HCT116 (cell line): Measurements from ENCODE around the gene OXGR1. TPM values are rescaled to one million over a fixed set of nuclear protein-coding genes. Genes with fewer than 3 reads are reported as not detected.
"Not testable (repeated sequence)": the region's sequence is repeated elsewhere in the genome, so short reads cannot be mapped to it uniquely, and the experiment has no call there.

Experiments used
- ATAC-seq: fragments of 200-7000 bp; cut with Tn5 transposase; 2 replicates; pipeline ENCODE4 v1.9.1; 2020; ENCODE audit warnings: mild to moderate bottlenecking, moderate library complexity
- BruUV-seq: library from RNA; stranded (reverse); fragments of 400-500 nt; replicated peaks from 2 replicates; lab custom pipeline; 2021; lab: Mats Ljungman, UMichigan
- CTCF ChIA-PET: fragments of 300-600 bp; sonication (Branson Sonifier 250); formaldehyde crosslinking; loops from one replicate; lab custom pipeline; 2021; ENCODE audit warnings: antibody characterized with exemption; lab: Charles Lee
- POLR2A ChIA-PET: fragments of 300-600, 350-600 bp; sonication (Branson Sonifier 250); formaldehyde crosslinking; loops from one replicate; lab custom pipeline; 2021; ENCODE audit warnings: antibody characterized with exemption; lab: Charles Lee
- RAD21 ChIA-PET, 2 experiments: fragments of 300-600 bp; sonication (Branson Sonifier 250); formaldehyde crosslinking; loops; one replicate each; lab custom pipeline; 2023; ENCODE audit warnings: low total read pairs in 2 of 2; ENCODE audit not compliant: uncharacterized antibody in 2 of 2, unreplicated experiment in 2 of 2, low non-redundant PET in 1 of 2; lab: Charles Lee
- DNase-seq: peaks from one replicate; pipeline ENCODE4 v3.0.0-alpha.2; 2010; ENCODE audit warnings: low read depth, low spot score
- H2AFZ ChIP-seq: fragments of 200-600 bp; shearing (Covaris generic), sonication (generic); 2 replicates; pipeline ENCODE4 v1.6.1; 2017; ENCODE audit warnings: low read depth, mixed run types, mixed read lengths, antibody characterized with exemption, low read length; ENCODE audit not compliant: poor library complexity, severe bottlenecking
- H3K27ac ChIP-seq: 2 replicates; pipeline ENCODE4 v1.5.1; 2012; ENCODE audit warnings: low read depth, low read length
- H3K27me3 ChIP-seq: fragments of 200-600 bp; sonication (generic); 2 replicates; pipeline ENCODE4 v1.6.1; 2016; ENCODE audit warnings: mixed run types, low read length, mixed read lengths; ENCODE audit not compliant: insufficient read depth
- H3K36me3 ChIP-seq, 2 experiments: fragments of 200-500 bp in 1 of 2; fragments of 200-600 bp in 1 of 2; sonication (Bioruptor generic) in 1 of 2; sonication (generic) in 1 of 2; 2 replicates each; pipeline versions ENCODE4 v1.5.1 to v1.6.1; 2014 to 2016; ENCODE audit warnings: low read length in 2 of 2, inconsistent platforms in 1 of 2, mixed read lengths in 1 of 2, mixed run types in 1 of 2; ENCODE audit not compliant: insufficient read depth in 2 of 2, control insufficient read depth in 1 of 2
- H3K4me1 ChIP-seq, 2 experiments: fragments of 200-600 bp in 1 of 2; sonication (generic) in 1 of 2; 2 replicates each; pipeline versions ENCODE4 v1.5.1 to v1.6.1; 2012 to 2017; ENCODE audit warnings: low read length in 2 of 2, inconsistent platforms in 1 of 2, mild to moderate bottlenecking in 1 of 2, mixed read lengths in 1 of 2, mixed run types in 1 of 2, moderate library complexity in 1 of 2; ENCODE audit not compliant: insufficient read depth in 2 of 2, control insufficient read depth in 1 of 2
- H3K4me2 ChIP-seq: fragments of 200-600 bp; sonication (generic); 2 replicates; pipeline ENCODE4 v1.6.1; 2017; ENCODE audit warnings: mixed run types, low read length, mixed read lengths
- H3K4me3 ChIP-seq, 2 experiments: fragments of 200-600 bp in 1 of 2; sonication (generic) in 1 of 2; replicated peaks in 1 of 2; 2 replicates each; pipeline ENCODE4 v1.5.1; 2011 to 2016; ENCODE audit warnings: low read length in 2 of 2, control low read depth in 1 of 2, low read depth in 1 of 2, mild to moderate bottlenecking in 1 of 2, mixed read lengths in 1 of 2, mixed run types in 1 of 2
- H3K79me2 ChIP-seq: fragments of 200-600 bp; sonication (generic); 2 replicates; pipeline ENCODE4 v1.6.1; 2017; ENCODE audit warnings: mild to moderate bottlenecking, mixed run types, low read length, moderate library complexity, mixed read lengths; ENCODE audit not compliant: insufficient read depth
- H3K9ac ChIP-seq: fragments of 200-600 bp; sonication (generic); 2 replicates; pipeline ENCODE4 v1.6.1; 2016; ENCODE audit warnings: low read length, mixed read lengths
- H3K9me2 ChIP-seq: fragments of 200-600 bp; sonication (generic), shearing (Covaris generic); 2 replicates; pipeline ENCODE4 v1.6.1; 2017; ENCODE audit warnings: mixed run types, mild to moderate bottlenecking, moderate library complexity; ENCODE audit not compliant: insufficient read depth
- H3K9me3 ChIP-seq, 2 experiments: fragments of 200-500 bp in 1 of 2; fragments of 200-600 bp in 1 of 2; sonication (Bioruptor generic) in 1 of 2; sonication (generic) in 1 of 2; 2 replicates each; pipeline ENCODE4 v1.6.1; 2014 to 2017; ENCODE audit warnings: low read length in 2 of 2, mixed read lengths in 2 of 2, inconsistent platforms in 1 of 2, low read depth in 1 of 2, mild to moderate bottlenecking in 1 of 2, mixed run types in 1 of 2, moderate library complexity in 1 of 2; ENCODE audit not compliant: control insufficient read depth in 1 of 2, insufficient read depth in 1 of 2
- H4K20me1 ChIP-seq: fragments of 200-600 bp; sonication (generic), shearing (Covaris generic); 2 replicates; pipeline ENCODE4 v1.6.1; 2017; ENCODE audit warnings: mixed run types, mild to moderate bottlenecking, moderate library complexity; ENCODE audit not compliant: insufficient read depth
- ATF3 ChIP-seq: IDR thresholded peaks from 2 replicates; pipeline ENCODE4 v1.6.1; 2012
- CBX3 ChIP-seq: IDR thresholded peaks from 2 replicates; pipeline ENCODE4 v1.6.1; 2012; ENCODE audit warnings: low read depth
- CEBPB ChIP-seq: IDR thresholded peaks from 2 replicates; pipeline ENCODE4 v1.6.1; 2012; ENCODE audit warnings: low read depth
- EGR1 ChIP-seq: IDR thresholded peaks from 2 replicates; pipeline ENCODE4 v1.6.1; 2012; ENCODE audit warnings: low read depth
- ELF1 ChIP-seq: IDR thresholded peaks from 2 replicates; pipeline ENCODE4 v1.6.1; 2012; ENCODE audit warnings: low read depth, borderline replicate concordance
- EZH2 ChIP-seq: fragments of 200-600 bp; sonication (generic); IDR thresholded peaks from 2 replicates; pipeline ENCODE4 v1.6.1; 2017; ENCODE audit warnings: antibody characterized with exemption, mixed run types
- EZH2phosphoT487 ChIP-seq: fragments of 200-600 bp; IDR thresholded peaks from 2 replicates; pipeline ENCODE4 v1.6.1; 2018; ENCODE audit warnings: antibody characterized with exemption, borderline replicate concordance
- POLR2A ChIP-seq: IDR thresholded peaks from 2 replicates; pipeline ENCODE4 v1.7.0; 2011; ENCODE audit warnings: borderline replicate concordance; ENCODE audit not compliant: insufficient read depth, insufficient read length; ENCODE audit errors: extremely low read depth
- POLR2AphosphoS5 ChIP-seq: IDR thresholded peaks from 2 replicates; pipeline ENCODE4 v1.6.1; 2011; ENCODE audit warnings: mild to moderate bottlenecking, low read depth, low read length, moderate library complexity
- RAD21 ChIP-seq: IDR thresholded peaks from 2 replicates; pipeline ENCODE4 v1.6.1; 2012; ENCODE audit warnings: low read depth, mild to moderate bottlenecking
- SP1 ChIP-seq: IDR thresholded peaks from 2 replicates; pipeline ENCODE4 v1.6.1; 2012; ENCODE audit warnings: low read depth
- SRF ChIP-seq: IDR thresholded peaks from 2 replicates; pipeline ENCODE4 v1.6.1; 2012; ENCODE audit warnings: low read depth
- YY1 ChIP-seq: IDR thresholded peaks from 2 replicates; pipeline ENCODE4 v1.6.1; 2011; ENCODE audit warnings: low read length, low read depth, moderate library complexity, mild to moderate bottlenecking; ENCODE audit not compliant: insufficient replicate concordance; ENCODE audit errors: extremely low read depth
- ZFX ChIP-seq: fragments of 450-650 bp; IDR thresholded peaks from 2 replicates; pipeline ENCODE4 v1.6.1; 2017
- intact Hi-C: fragments of 100-400 bp; cut with micrococcal nuclease; formaldehyde crosslinking; loops from 2 replicates; pipeline ENCODE4 v1.10.0; 2022
- total RNA-seq: library from RNA; stranded (reverse); gene quantifications from one replicate; pipeline ENCODE4 v1.2.1, GENCODE V29; 2021; ENCODE audit not compliant: unreplicated experiment
- TF ChIP-seq, protein P1 (sequence below): IDR thresholded peaks from 2 replicates; pipeline ENCODE4 v1.6.1; 2012; ENCODE audit warnings: low read depth

Gene OXGR1
- total RNA-seq, 1 experiment from 2014 or later = not detected

- TF ChIP-seq, protein P1, sequence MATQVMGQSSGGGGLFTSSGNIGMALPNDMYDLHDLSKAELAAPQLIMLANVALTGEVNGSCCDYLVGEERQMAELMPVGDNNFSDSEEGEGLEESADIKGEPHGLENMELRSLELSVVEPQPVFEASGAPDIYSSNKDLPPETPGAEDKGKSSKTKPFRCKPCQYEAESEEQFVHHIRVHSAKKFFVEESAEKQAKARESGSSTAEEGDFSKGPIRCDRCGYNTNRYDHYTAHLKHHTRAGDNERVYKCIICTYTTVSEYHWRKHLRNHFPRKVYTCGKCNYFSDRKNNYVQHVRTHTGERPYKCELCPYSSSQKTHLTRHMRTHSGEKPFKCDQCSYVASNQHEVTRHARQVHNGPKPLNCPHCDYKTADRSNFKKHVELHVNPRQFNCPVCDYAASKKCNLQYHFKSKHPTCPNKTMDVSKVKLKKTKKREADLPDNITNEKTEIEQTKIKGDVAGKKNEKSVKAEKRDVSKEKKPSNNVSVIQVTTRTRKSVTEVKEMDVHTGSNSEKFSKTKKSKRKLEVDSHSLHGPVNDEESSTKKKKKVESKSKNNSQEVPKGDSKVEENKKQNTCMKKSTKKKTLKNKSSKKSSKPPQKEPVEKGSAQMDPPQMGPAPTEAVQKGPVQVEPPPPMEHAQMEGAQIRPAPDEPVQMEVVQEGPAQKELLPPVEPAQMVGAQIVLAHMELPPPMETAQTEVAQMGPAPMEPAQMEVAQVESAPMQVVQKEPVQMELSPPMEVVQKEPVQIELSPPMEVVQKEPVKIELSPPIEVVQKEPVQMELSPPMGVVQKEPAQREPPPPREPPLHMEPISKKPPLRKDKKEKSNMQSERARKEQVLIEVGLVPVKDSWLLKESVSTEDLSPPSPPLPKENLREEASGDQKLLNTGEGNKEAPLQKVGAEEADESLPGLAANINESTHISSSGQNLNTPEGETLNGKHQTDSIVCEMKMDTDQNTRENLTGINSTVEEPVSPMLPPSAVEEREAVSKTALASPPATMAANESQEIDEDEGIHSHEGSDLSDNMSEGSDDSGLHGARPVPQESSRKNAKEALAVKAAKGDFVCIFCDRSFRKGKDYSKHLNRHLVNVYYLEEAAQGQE = no peak
Observed at GRCh38 chr13:96982672-96983071, 11.6 kb downstream of the OXGR1 start (continued).

DNA sequence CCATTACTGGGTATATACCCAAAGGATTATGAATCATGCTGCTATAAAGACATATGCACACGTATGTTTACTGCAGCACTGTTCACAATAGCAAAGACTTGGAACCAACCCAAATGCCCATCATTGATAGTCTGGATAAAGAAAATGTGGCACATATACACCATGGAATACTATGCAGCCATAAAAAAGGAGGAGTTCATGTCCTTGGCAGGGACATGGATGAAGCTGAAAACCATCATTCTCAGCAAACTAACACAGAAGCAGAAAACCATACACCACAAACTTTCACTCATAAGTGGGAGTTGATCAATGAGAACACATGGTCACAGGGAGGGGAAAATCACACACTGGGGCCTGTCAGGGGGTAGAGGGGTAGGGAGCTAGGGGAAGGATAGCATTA, 14.4 kb downstream of the OXGR1 start:
- ATAC-seq, H3K4me1 ChIP-seq, H3K9me2 ChIP-seq, H3K4me2 ChIP-seq, H3K9ac ChIP-seq, H3K9me3 ChIP-seq, H3K4me3 ChIP-seq, H4K20me1 ChIP-seq, CTCF ChIA-PET, intact Hi-C loops, H3K36me3 ChIP-seq, RAD21 ChIA-PET, BruUV-seq, H3K27ac ChIP-seq, H2AFZ ChIP-seq, DNase-seq, POLR2A ChIA-PET, H3K79me2 ChIP-seq: not testable (repeated sequence)
- H3K27me3 ChIP-seq = peaks cover 27% of the 10 kb centered on the region

GRCh38 chr13:96968027-96968426, 26.2 kb downstream of the OXGR1 start:
- peaks cover 2 to 9% of the 10 kb centered on the region in 2 experiments; a peak in 2 of 4 replicates for H3K4me1 ChIP-seq
- no peak overlapping the region for H3K27ac ChIP-seq
- ChIA-PET CTCF (interaction anchor here (0.6 to 2.8 kb wide), 39 partner anchors 8 to 1778 kb away, joined by 3 to 37 read pairs (median 5); partner anchors contain the start of gene UGGT2), POLR2A (interaction anchor here (0.6 to 1.5 kb wide), 4 partner anchors 10 to 915 kb away, joined by 3 to 5 read pairs (median 4); partner anchors contain the start of gene UGGT2), RAD21 (interaction anchor here (0.6 to 1.7 kb wide), 19 partner anchors 10 to 1779 kb away, joined by 3 to 10 read pairs (median 3); no protein-coding TSS in a partner anchor)
- H3K36me3 ChIP-seq = no peaks in the 10 kb centered on the region
- no peak for DNase-seq
- peak overlapping the region; percentile 83 for H2AFZ ChIP-seq
- BruUV-seq = no TSS peak
- no peaks in the 10 kb centered on the region for H4K20me1 ChIP-seq
- peak overlapping the region; percentile 73 for H3K4me2 ChIP-seq
- no peaks in the 10 kb centered on the region for H3K79me2 ChIP-seq
- ATAC-seq = no peak
- intact Hi-C loops = loop anchor here (5.0 to 10.0 kb wide), 3 partner anchors 1136 to 1563 kb away; no protein-coding TSS in a partner anchor
- no peaks in the 10 kb centered on the region for H3K9me3 ChIP-seq
- no peaks in the 10 kb centered on the region for H3K9me2 ChIP-seq
- no peak overlapping the region for H3K9ac ChIP-seq
- 0 out of 4 replicates have a peak overlapping the region, but pooled peaks of 1 of the 2 experiments have one; percentile 47 for H3K4me3 ChIP-seq
- no peaks in the 10 kb centered on the region; the same call in 1 of the 2 replicates for H3K27me3 ChIP-seq
- TF ChIP-seq CBX3 = no peak
- TF ChIP-seq EGR1 = no peak
- no peak for TF ChIP-seq CEBPB
- no peak for TF ChIP-seq ATF3
- TF ChIP-seq YY1 = no peak
- no peak for TF ChIP-seq POLR2A
- no peak for TF ChIP-seq SRF
- TF ChIP-seq ZFX = no peak
- TF ChIP-seq SP1 = no peak
- TF ChIP-seq POLR2AphosphoS5 = no peak
- TF ChIP-seq RAD21 = no peak
- TF ChIP-seq ELF1 = no peak
- no peak for TF ChIP-seq EZH2
- no peak for TF ChIP-seq EZH2phosphoT487
